Glutamatergic neuron (in vitro differentiated cells): Measurements from ENCODE around the gene LHFPL2. TPM values are rescaled to one million over a fixed set of nuclear protein-coding genes. Genes with fewer than 3 reads are reported as not detected.

Source experiments
- DNase-seq: peaks from one replicate; pipeline ENCODE4 v3.0.0; 2022
- H3K27ac Mint-ChIP-seq: one replicate; pipeline ENCODE4 v1.8.0; 2020; ENCODE audit warnings: mild to moderate bottlenecking, mixed read lengths, inconsistent platforms; ENCODE audit not compliant: unreplicated experiment
- H3K27me3 Mint-ChIP-seq: one replicate; pipeline ENCODE4 v1.8.0; 2020; ENCODE audit warnings: mild to moderate bottlenecking, moderate library complexity, mixed read lengths, inconsistent platforms; ENCODE audit not compliant: unreplicated experiment
- H3K36me3 Mint-ChIP-seq: one replicate; pipeline ENCODE4 v1.8.0; 2020; ENCODE audit warnings: mild to moderate bottlenecking, mixed read lengths, inconsistent platforms; ENCODE audit not compliant: unreplicated experiment
- H3K4me1 Mint-ChIP-seq: one replicate; pipeline ENCODE4 v1.8.0; 2020; ENCODE audit warnings: mild to moderate bottlenecking, low read depth, mixed read lengths, inconsistent platforms; ENCODE audit not compliant: unreplicated experiment
- H3K4me3 Mint-ChIP-seq: one replicate; pipeline ENCODE4 v1.8.0; 2020; ENCODE audit warnings: mild to moderate bottlenecking, mixed read lengths, inconsistent platforms; ENCODE audit not compliant: unreplicated experiment
- H3K9me3 Mint-ChIP-seq: one replicate; pipeline ENCODE4 v1.8.0; 2020; ENCODE audit warnings: mild to moderate bottlenecking, moderate library complexity, mixed read lengths, inconsistent platforms; ENCODE audit not compliant: unreplicated experiment
- total RNA-seq: library from RNA; stranded (reverse); fragmentation: NEBNext Ultra II Directional; extraction: Animal tissue kit (Norgen Biotek cat#: 25700); gene quantifications from one replicate; pipeline ENCODE4 v1.2.1, GENCODE V29; 2021; ENCODE audit not compliant: unreplicated experiment
- TF ChIP-seq, protein P1 (sequence below): fragments of 200-600 bp; sonication (generic); IDR thresholded peaks from one replicate; pipeline ENCODE4 v1.5.0; 2021; ENCODE audit not compliant: partially characterized antibody, unreplicated experiment

Gene LHFPL2
- total RNA-seq, 1 donor from 2014 or later: 2.5 TPM

DNA sequence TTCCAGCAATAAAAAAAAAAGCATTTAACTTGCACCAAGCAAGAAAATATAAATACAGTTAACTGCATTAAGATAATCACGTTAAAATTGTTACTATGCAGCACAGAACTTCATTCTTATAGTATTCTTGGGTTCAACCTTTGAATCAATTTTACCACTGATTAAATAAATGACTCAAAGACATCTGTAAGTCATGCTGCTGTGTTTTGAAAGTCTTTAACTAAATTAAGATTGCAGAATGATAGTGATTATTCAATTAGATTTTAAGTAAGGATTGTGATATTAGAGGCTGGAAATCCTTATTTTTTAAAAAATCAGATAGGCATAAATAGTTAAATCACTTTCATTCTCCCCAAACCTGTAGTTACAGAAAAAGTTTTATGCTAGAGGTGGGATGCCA is 171.8 kb downstream of the LHFPL2 start:
- no peak overlapping the region for H3K4me3 Mint-ChIP-seq

DNA sequence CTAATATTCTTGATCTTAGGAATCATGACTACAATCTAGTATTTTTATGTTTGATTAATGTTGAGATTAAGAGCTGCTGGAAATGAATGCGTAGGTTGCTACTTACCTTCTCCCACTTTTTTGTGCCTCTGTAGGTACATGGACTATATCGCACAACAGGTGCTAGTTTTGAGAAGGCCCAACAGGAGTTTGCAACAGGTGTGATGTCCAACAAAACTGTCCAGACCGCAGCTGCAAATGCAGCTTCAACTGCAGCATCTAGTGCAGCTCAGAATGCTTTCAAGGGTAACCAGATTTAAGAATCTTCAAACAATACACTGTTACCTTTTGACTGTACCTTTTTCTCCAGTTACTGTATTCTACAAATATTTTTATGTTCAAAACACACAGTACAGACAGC is 173.2 kb downstream of the LHFPL2 start:
- H3K27me3 Mint-ChIP-seq: no peaks in the 10 kb centered on the region
- no peak overlapping the region for H3K4me3 Mint-ChIP-seq
- H3K36me3 Mint-ChIP-seq: no peaks in the 10 kb centered on the region
- no peak overlapping the region for H3K27ac Mint-ChIP-seq
- H3K9me3 Mint-ChIP-seq: no peaks in the 10 kb centered on the region
- DNase-seq: no peak
- TF ChIP-seq, protein P1, sequence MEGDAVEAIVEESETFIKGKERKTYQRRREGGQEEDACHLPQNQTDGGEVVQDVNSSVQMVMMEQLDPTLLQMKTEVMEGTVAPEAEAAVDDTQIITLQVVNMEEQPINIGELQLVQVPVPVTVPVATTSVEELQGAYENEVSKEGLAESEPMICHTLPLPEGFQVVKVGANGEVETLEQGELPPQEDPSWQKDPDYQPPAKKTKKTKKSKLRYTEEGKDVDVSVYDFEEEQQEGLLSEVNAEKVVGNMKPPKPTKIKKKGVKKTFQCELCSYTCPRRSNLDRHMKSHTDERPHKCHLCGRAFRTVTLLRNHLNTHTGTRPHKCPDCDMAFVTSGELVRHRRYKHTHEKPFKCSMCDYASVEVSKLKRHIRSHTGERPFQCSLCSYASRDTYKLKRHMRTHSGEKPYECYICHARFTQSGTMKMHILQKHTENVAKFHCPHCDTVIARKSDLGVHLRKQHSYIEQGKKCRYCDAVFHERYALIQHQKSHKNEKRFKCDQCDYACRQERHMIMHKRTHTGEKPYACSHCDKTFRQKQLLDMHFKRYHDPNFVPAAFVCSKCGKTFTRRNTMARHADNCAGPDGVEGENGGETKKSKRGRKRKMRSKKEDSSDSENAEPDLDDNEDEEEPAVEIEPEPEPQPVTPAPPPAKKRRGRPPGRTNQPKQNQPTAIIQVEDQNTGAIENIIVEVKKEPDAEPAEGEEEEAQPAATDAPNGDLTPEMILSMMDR: no peak
- no peaks in the 10 kb centered on the region for H3K4me1 Mint-ChIP-seq

More for the DNA sequence above, 171.8 kb downstream of the LHFPL2 start:
- TF ChIP-seq, protein P1: no peak
- Mint-ChIP-seq H3K4me1 (no peaks in the 10 kb centered on the region), H3K36me3 (no peaks in the 10 kb centered on the region), H3K27me3 (no peaks in the 10 kb centered on the region), H3K27ac (no peak overlapping the region), H3K9me3 (no peaks in the 10 kb centered on the region)
- no peak for DNase-seq

DNA sequence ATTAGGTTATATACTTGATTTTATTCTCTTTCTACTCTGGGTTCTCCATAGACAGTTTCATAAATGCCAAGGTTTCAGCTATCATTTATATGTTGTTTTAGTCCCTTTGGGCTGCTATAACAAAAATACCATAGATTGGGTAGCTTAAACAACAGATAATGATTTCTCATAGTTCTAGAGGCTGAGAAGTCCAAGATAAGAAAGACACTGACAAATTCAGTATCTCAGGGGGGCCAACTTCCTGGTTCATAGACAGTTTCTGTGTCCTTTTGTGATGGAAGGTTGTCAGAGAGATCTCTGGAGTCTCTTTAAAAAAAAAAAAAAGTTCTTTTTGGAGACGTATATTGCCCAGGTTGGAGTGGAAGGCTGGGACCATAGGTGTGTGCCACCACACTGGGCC is 174.8 kb downstream of the LHFPL2 start:
- no peak for DNase-seq
- H3K4me1 Mint-ChIP-seq: no peaks in the 10 kb centered on the region
- TF ChIP-seq, protein P1: no peak
- no peaks in the 10 kb centered on the region for H3K27me3 Mint-ChIP-seq
- H3K36me3 Mint-ChIP-seq: no peaks in the 10 kb centered on the region
- H3K4me3 Mint-ChIP-seq: no peak overlapping the region
- H3K27ac Mint-ChIP-seq: no peak overlapping the region
- no peaks in the 10 kb centered on the region for H3K9me3 Mint-ChIP-seq

DNA sequence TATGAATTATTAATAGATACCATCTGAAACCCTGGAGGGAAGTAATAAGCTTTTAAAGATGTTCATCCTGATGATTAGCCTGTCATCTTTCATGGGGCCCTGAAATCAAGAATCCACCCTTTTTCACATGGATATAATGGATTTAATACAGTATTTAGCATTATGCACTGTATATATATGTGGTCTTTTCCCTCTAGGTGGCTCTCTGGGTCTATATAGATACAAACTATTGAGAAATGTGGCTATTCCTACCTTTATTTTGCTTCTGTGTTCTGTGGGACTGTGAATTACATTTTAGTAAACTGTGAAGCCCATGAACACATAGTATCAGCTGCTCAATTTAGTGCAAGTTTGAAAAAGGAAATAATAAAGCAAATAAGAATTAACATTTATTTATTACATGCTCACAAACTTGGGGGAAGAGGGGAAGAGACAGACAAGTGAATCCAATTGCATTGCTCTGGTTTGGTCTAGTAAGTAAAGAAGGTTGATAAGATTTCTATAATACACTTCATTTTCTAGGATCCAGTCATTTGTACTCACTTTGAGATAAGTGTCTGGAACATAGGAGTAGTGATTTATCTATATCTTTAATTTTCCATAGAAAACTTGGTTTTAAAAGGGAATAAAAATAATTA is 176.0 kb downstream of the LHFPL2 start:
- DNase-seq: no peak
- no peaks in the 10 kb centered on the region for H3K4me1 Mint-ChIP-seq
- no peak overlapping the region for H3K4me3 Mint-ChIP-seq
- H3K36me3 Mint-ChIP-seq: no peaks in the 10 kb centered on the region
- H3K9me3 Mint-ChIP-seq: no peaks in the 10 kb centered on the region
- H3K27ac Mint-ChIP-seq: no peak overlapping the region
- TF ChIP-seq, protein P1: no peak
- H3K27me3 Mint-ChIP-seq: no peaks in the 10 kb centered on the region

DNA sequence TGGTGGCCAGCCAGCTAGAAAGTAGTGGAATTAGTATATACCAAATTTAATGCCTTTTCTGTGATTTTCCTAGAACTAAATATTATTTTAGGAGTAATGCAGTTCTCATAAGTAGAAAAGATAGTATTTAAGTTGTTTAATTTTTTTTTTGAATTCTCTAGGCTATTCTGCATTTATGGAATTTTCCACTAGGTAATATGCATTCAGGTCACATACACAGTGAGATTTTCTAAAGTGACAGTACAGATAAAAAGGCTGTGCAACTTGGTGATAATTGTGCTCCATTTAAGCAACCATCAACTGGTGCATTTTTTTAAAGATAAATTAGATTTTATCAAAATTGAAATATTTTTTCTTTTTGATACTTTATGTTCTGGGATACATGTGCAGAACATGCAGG is 176.7 kb downstream of the LHFPL2 start:
- TF ChIP-seq, protein P1: no peak
- Mint-ChIP-seq H3K36me3 (no peaks in the 10 kb centered on the region), H3K4me3 (no peak overlapping the region), H3K27me3 (no peaks in the 10 kb centered on the region), H3K27ac (no peak overlapping the region), H3K9me3 (no peaks in the 10 kb centered on the region), H3K4me1 (no peaks in the 10 kb centered on the region)
- DNase-seq: no peak
